Left renal pelvis (tissue), 4 donors: Measurements from ENCODE around the gene DGCR8. TPM values are rescaled to one million over a fixed set of nuclear protein-coding genes. Genes with fewer than 3 reads are reported as not detected.

ENCODE experiments used
- polyA plus RNA-seq, 4 donors: library from polyadenylated mRNA; unstranded; fragments of 120-200 nt; gene quantifications; one replicate each; pipeline ENCODE4 v1.2.1, GENCODE V29; 2013; ENCODE audit not compliant: insufficient read length in 4 of 4

The DGCR8 gene
- polyA plus RNA-seq, 4 donors = 29.6 to 62.1 (median 44.5) TPM

Other genes with a start within 250 kb of the DGCR8 start
- 1 to 10 TPM; 3.0 to 6.1 (median 3.6) TPM for gene GNB1L, start 225.4 kb upstream of the DGCR8 start, polyA plus RNA-seq
- 10 to 100 TPM; 15.3 to 29.7 (median 20.1) TPM for gene RTL10, start 225.4 kb upstream of the DGCR8 start, polyA plus RNA-seq
- gene COMT, start 138.5 kb upstream of the DGCR8 start, polyA plus RNA-seq = 100 to 1,000 TPM in 1 of 4 donors, 10 to 100 TPM in 3; 47.7 to 143 (median 97.2) TPM
- gene TXNRD2, start 138.4 kb upstream of the DGCR8 start, polyA plus RNA-seq = 10 to 100 TPM; 13.1 to 33.7 (median 20.4) TPM
- 10 to 100 TPM; 17.5 to 32.5 (median 18.8) TPM for gene ARVCF, start 63.4 kb upstream of the DGCR8 start, polyA plus RNA-seq
- gene TANGO2, start 59.1 kb upstream of the DGCR8 start, polyA plus RNA-seq = 10 to 100 TPM in 3 of 4 donors, 1 to 10 TPM in 1; 8.9 to 14.6 (median 11.4) TPM
- 100 to 1,000 TPM; 135 to 205 (median 183) TPM for gene RANBP1, start 35.9 kb downstream of the DGCR8 start, polyA plus RNA-seq
- 10 to 100 TPM; 38.5 to 65.0 (median 42.5) TPM for gene TRMT2A, start 37.0 kb downstream of the DGCR8 start, polyA plus RNA-seq
- gene ZDHHC8, start 51.6 kb downstream of the DGCR8 start, polyA plus RNA-seq = 10 to 100 TPM; 32.9 to 63.5 (median 43.9) TPM
- gene CCDC188, start 70.8 kb downstream of the DGCR8 start, polyA plus RNA-seq = 1 to 10 TPM in 3 of 4 donors, under 1 TPM in 1; 0.34 to 2.3 (median 1.4) TPM
- 10 to 100 TPM in 1 of 4 donors, 1 to 10 TPM in 3; 4.5 to 18.0 (median 7.2) TPM for gene RTN4R, start 188.1 kb downstream of the DGCR8 start, polyA plus RNA-seq
- gene DGCR6L, start 239.8 kb downstream of the DGCR8 start, polyA plus RNA-seq = 10 to 100 TPM; 41.8 to 61.4 (median 45.7) TPM